ENCODE measurements around the gene CNTD1. TPM values are rescaled to one million over a fixed set of nuclear protein-coding genes. Genes with fewer than 3 reads are reported as not detected.

The CNTD1 gene
- total and polyA plus RNA-seq, 2 of the 4 experiments (the other 2 are of a cell fraction), result not detected

DNA sequence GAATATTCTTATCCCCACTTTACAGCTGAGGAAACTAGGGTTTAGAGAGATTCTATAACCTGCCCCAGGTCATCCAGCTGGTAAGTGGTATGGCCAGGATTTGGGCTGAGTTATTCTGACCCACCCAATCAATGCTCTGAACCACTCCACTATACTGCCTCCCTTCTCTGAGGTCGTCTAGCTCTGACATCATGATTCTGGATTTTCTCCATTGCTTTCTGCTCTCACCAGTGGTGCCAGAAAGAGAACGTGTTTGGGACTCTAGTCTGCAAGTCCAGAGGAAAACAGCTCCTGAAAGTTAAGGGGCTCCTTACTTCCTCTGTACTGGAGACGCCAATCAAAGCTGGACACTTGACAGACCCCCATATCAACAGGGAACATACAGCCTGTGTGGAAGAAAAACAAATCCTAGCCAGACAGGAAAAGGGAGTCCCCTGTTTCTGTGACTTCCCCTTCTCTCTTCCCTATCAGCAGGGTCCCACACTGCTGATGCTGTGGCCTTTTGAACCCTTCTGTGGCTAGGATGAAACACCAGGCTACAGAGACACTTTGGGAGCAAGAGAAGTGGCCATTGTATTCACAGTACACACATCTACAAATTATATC is 47.8 kb upstream of the CNTD1 start:
- ATAC-seq (ENCODE audit: low read depth) (no peak), DNase-seq (no peak)
- H4K20me1 ChIP-seq (ENCODE audit: insufficient read depth, low read length), result no peaks in the 10 kb centered on the region
- no peaks in the 10 kb centered on the region for H3K36me3 ChIP-seq (ENCODE audit: control insufficient read depth, insufficient read depth, low read length)
- H4K91ac ChIP-seq (ENCODE audit: insufficient read depth, low read depth, low read length), result no peak overlapping the region
- H3K9me1 ChIP-seq (ENCODE audit: insufficient read depth, low read length), result no peaks in the 10 kb centered on the region; the same call in 1 of the 2 replicates
- H4K8ac ChIP-seq (ENCODE audit: low read depth in 2 of 2, low read length in 2 of 2), result no peak overlapping the region
- whole genome bisulfite sequencing, 2 experiments (ENCODE audit: extremely low coverage in 2 of 2, insufficient read length in 1 of 2), result 43% methylated on average over 2 of the region's 3 CpGs; no CpG with 5 or more reads in 1 of the 2 experiments
- H3K27me3 ChIP-seq (ENCODE audit: control insufficient read depth, insufficient read depth, low read length), result peaks cover 42% of the 10 kb centered on the region
- BruUV-seq (replicated peaks), result no TSS peak
- H3K4me3 ChIP-seq (ENCODE audit: insufficient read depth, low read depth, low read length), result no peak overlapping the region
- TF ChIP-seq CEBPB (IDR thresholded peaks at IDR 0.05; ENCODE audit: low read depth, low read length) (no peak), MAZ (IDR thresholded peaks at IDR 0.05; ENCODE audit: borderline replicate concordance, low read depth, low read length) (no peak), POLR2A (IDR thresholded peaks at IDR 0.05; ENCODE audit: low read depth, low read length) (no peak), FOS (IDR thresholded peaks at IDR 0.05; ENCODE audit: low read depth, low read length) (no peak), RCOR1 (IDR thresholded peaks at IDR 0.05; ENCODE audit: insufficient replicate concordance, low read length) (no peak), RAD21 (IDR thresholded peaks at IDR 0.05; ENCODE audit: low read length) (no peak), MXI1 (IDR thresholded peaks at IDR 0.05; ENCODE audit: borderline replicate concordance, low read depth, low read length) (no peak), ELK1 (IDR thresholded peaks at IDR 0.05; ENCODE audit: borderline replicate concordance, low read depth, low read length) (no peak), NFE2L2 (IDR thresholded peaks at IDR 0.05; ENCODE audit: low read depth, low read length) (no peak), BHLHE40 (IDR thresholded peaks at IDR 0.05; ENCODE audit: low read depth, low read length) (no peak)
- TF ChIP-seq, protein P1, sequence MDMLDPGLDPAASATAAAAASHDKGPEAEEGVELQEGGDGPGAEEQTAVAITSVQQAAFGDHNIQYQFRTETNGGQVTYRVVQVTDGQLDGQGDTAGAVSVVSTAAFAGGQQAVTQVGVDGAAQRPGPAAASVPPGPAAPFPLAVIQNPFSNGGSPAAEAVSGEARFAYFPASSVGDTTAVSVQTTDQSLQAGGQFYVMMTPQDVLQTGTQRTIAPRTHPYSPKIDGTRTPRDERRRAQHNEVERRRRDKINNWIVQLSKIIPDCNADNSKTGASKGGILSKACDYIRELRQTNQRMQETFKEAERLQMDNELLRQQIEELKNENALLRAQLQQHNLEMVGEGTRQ (IDR thresholded peaks at IDR 0.05; ENCODE audit: low read depth, low read length), result no peak
- no peak overlapping the region for H2AFZ ChIP-seq (replicated peaks; ENCODE audit: low read length, poor library complexity)
- no peak overlapping the region for H3K4me2 ChIP-seq (ENCODE audit: low read depth, low read length)
- no peak overlapping the region for H2BK120ac ChIP-seq (ENCODE audit: low read depth, low read length)
- H3K18ac ChIP-seq (ENCODE audit: low read depth, low read length), result no peak overlapping the region
- H3K4ac ChIP-seq (ENCODE audit: low read depth, low read length), result no peak overlapping the region
- H2AK9ac ChIP-seq (replicated peaks; ENCODE audit: low read depth, low read length, poor library complexity), result no peak overlapping the region
- no peak overlapping the region for H3K56ac ChIP-seq (ENCODE audit: extremely low read depth, insufficient read depth, low read length)
- H2AK5ac ChIP-seq (ENCODE audit: low read depth, low read length), result no peak overlapping the region
- in situ Hi-C loops (cut with MboI; ENCODE audit: low sequenced_read_pairs) (no loop called here), intact Hi-C loops (cut with micrococcal nuclease) (no loop called here), dilution Hi-C loops (cut with HindIII; ENCODE audit: low sequenced_read_pairs, unreplicated experiment) (no loop called here)
- H3K27ac ChIP-seq (ENCODE audit: insufficient read depth, low read length), result no peak overlapping the region
- CTCF ChIA-PET, result interaction anchor here (1.1 to 1.3 kb wide), 2 partner anchors 13 kb away, joined by 6 read pairs; no protein-coding TSS in a partner anchor
- no peak overlapping the region for H2BK15ac ChIP-seq (ENCODE audit: low read depth, low read length)
- no peak overlapping the region for H4K5ac ChIP-seq (ENCODE audit: low read depth, low read length)
- H3K14ac ChIP-seq (replicated peaks; ENCODE audit: low read depth, low read length), result no peak overlapping the region
- POLR2A ChIA-PET (ENCODE audit: unreplicated experiment), result no interaction called here
- peaks cover 4% of the 10 kb centered on the region; the same call in 1 of the 2 replicates for H3K4me1 ChIP-seq (ENCODE audit: control insufficient read depth, insufficient read depth, low read length)
- H3K23ac ChIP-seq (ENCODE audit: low read depth, low read length), result no peak overlapping the region
- H3K79me1 ChIP-seq (ENCODE audit: low read depth in 1 of 2, low read length in 2 of 2), result no peaks in the 10 kb centered on the region
- H2BK20ac ChIP-seq (ENCODE audit: low read depth, low read length), result no peak overlapping the region
- H2BK5ac ChIP-seq (ENCODE audit: low read depth, low read length, poor library complexity, severe bottlenecking), result no peak overlapping the region
- no peaks in the 10 kb centered on the region for H3K9me3 ChIP-seq (ENCODE audit: control insufficient read depth, insufficient read depth, low read length)
- no peak overlapping the region for H3K9ac ChIP-seq (ENCODE audit: low read depth, low read length)
